Suprapubic skin (tissue), 4 donors: Measurements from ENCODE around the gene CFAP97D2. TPM values are rescaled to one million over a fixed set of nuclear protein-coding genes. Genes with fewer than 3 reads are reported as not detected.

Source experiments
- DNase-seq, 2 donors: peaks; one replicate each; pipeline ENCODE4 v3.0.0-alpha.2; 2019; ENCODE audit warnings: low spot score in 2 of 2
- H3K27ac ChIP-seq: fragments of 200-600 bp; sonication (generic); one replicate; pipeline ENCODE4 v1.5.1; 2019
- H3K27me3 ChIP-seq: fragments of 200-600 bp; sonication (generic); one replicate; pipeline ENCODE4 v1.5.1; 2019
- H3K36me3 ChIP-seq: fragments of 200-600 bp; sonication (generic); one replicate; pipeline ENCODE4 v1.5.1; 2019
- H3K4me1 ChIP-seq: fragments of 200-600 bp; sonication (generic); one replicate; pipeline ENCODE4 v1.5.1; 2019
- H3K4me3 ChIP-seq: fragments of 200-600 bp; sonication (generic); one replicate; pipeline ENCODE4 v1.5.1; 2019; ENCODE audit warnings: mild to moderate bottlenecking
- H3K9me3 ChIP-seq: fragments of 200-600 bp; sonication (generic); one replicate; pipeline ENCODE4 v1.5.1; 2019
- EP300 ChIP-seq: sonication (generic); formaldehyde crosslinking; IDR thresholded peaks from one replicate; pipeline ENCODE4 v1.6.1; 2017; ENCODE audit warnings: antibody characterized with exemption
- POLR2A ChIP-seq, 2 donors: fragments of 450-650 bp; IDR thresholded peaks; one replicate each; pipeline ENCODE4 v1.6.1; 2017; ENCODE audit warnings: antibody characterized with exemption in 2 of 2, mild to moderate bottlenecking in 2 of 2, moderate library complexity in 2 of 2
- POLR2AphosphoS5 ChIP-seq, 3 donors: sonication (generic); formaldehyde crosslinking; IDR thresholded peaks; one replicate each; pipeline ENCODE4 v1.6.1; 2017; ENCODE audit warnings: antibody characterized with exemption in 3 of 3
- WGBS: methylation state at CpG from one replicate; pipeline ENCODE4 v1.1.5; 2018; 5-methylcytosine and 5-hydroxymethylcytosine counted together
- total RNA-seq, 4 donors: library from RNA; depleted of rRNA; stranded (reverse); fragments of >200 nt; gene quantifications; one replicate each; pipeline ENCODE4 v1.1.0, GENCODE V29; 2016
- TF ChIP-seq, protein P1 (sequence below), 2 donors: fragments of 200-600 bp in 1 of 2; fragments of 450-650 bp in 1 of 2; sonication (generic) in 1 of 2; IDR thresholded peaks; one replicate each; pipeline ENCODE4 v1.5.1; 2016 to 2019; ENCODE audit warnings: antibody characterized with exemption in 2 of 2, mild to moderate bottlenecking in 1 of 2, moderate library complexity in 1 of 2

Gene CFAP97D2
- total RNA-seq, 4 donors from 2014 or later, result not detected

DNA sequence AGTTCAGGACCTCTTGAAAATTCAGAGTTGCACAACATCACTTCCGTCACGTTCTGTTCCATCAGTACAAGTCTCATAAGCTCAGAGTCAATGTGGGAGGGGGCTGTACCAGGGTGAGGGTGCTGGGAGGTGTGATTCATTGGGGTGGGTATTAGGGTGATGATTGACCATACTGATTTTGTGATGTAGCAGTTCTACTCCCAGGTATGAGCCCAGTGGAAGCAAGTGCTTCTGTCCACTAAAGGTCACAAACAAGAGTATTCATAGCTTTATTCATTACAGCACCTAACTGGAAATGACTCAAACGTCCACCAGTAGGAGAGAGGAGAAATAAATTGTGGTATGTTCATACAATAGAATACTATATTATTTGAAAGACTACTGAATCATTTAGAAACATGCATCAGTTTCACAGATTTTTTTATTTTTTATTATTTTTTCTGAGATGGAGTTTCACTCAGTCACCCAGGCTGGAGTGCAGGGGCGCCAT lies 90.3 kb downstream of the CFAP97D2 start:
- no peaks in the 10 kb centered on the region for H3K27me3 ChIP-seq
- H3K9me3 ChIP-seq, result no peaks in the 10 kb centered on the region
- H3K27ac ChIP-seq, result no peak overlapping the region
- no peak overlapping the region for H3K4me3 ChIP-seq
- H3K4me1 ChIP-seq, result no peaks in the 10 kb centered on the region
- no peak for TF ChIP-seq POLR2AphosphoS5 (IDR thresholded peaks at IDR 0.05)
- TF ChIP-seq POLR2A (IDR thresholded peaks at IDR 0.05), result no peak
- TF ChIP-seq, protein P1, sequence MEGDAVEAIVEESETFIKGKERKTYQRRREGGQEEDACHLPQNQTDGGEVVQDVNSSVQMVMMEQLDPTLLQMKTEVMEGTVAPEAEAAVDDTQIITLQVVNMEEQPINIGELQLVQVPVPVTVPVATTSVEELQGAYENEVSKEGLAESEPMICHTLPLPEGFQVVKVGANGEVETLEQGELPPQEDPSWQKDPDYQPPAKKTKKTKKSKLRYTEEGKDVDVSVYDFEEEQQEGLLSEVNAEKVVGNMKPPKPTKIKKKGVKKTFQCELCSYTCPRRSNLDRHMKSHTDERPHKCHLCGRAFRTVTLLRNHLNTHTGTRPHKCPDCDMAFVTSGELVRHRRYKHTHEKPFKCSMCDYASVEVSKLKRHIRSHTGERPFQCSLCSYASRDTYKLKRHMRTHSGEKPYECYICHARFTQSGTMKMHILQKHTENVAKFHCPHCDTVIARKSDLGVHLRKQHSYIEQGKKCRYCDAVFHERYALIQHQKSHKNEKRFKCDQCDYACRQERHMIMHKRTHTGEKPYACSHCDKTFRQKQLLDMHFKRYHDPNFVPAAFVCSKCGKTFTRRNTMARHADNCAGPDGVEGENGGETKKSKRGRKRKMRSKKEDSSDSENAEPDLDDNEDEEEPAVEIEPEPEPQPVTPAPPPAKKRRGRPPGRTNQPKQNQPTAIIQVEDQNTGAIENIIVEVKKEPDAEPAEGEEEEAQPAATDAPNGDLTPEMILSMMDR (IDR thresholded peaks at IDR 0.05), result no peak
- no peak for TF ChIP-seq EP300
- 88% methylated on average over 4 of the region's 4 CpGs for WGBS
- DNase-seq, result no peak
- peaks cover 92% of the 10 kb centered on the region for H3K36me3 ChIP-seq

Other genes with a start within 250 kb of the CFAP97D2 start
- 1 to 10 TPM in 1 of 4 donors, under 1 TPM in 3; 0.16 to 1.4 (median 0.53) TPM for gene C13orf46, start 205.2 kb upstream of the CFAP97D2 start, total RNA-seq
- gene RASA3, start 46.6 kb upstream of the CFAP97D2 start, total RNA-seq, result 10 to 100 TPM; 15.3 to 37.1 (median 16.4) TPM
- gene CDC16, start 55.6 kb downstream of the CFAP97D2 start, total RNA-seq, result 100 to 1,000 TPM in 1 of 4 donors, 10 to 100 TPM in 3; 42.5 to 210 (median 57.2) TPM
- gene UPF3A, start 102.3 kb downstream of the CFAP97D2 start, total RNA-seq, result 10 to 100 TPM; 17.6 to 57.3 (median 30.8) TPM
- gene CHAMP1, start 135.2 kb downstream of the CFAP97D2 start, total RNA-seq, result 10 to 100 TPM; 10.0 to 22.1 (median 15.0) TPM